HG03139 (cell line): ENCODE results near the gene PARP4.
"Not testable (repeated sequence)": the region's sequence is repeated elsewhere in the genome, so short reads cannot be mapped to it uniquely, and the experiment has no call there.

Experiments used
- ATAC-seq: cut with Tn5 transposase; IDR thresholded peaks from one replicate; pipeline ENCODE4 v1.9.1; 2021; ENCODE audit not compliant: unreplicated experiment

Gene PARP4

GRCh38 chr13:24506283-24506682 lies 6.3 kb downstream of the PARP4 start:
- ATAC-seq: not testable (repeated sequence)

GRCh38 chr13:24505756-24506155 lies 6.8 kb downstream of the PARP4 start:
- ATAC-seq: no peak

GRCh38 chr13:24505256-24505655 lies 7.3 kb downstream of the PARP4 start:
- ATAC-seq: no peak

GRCh38 chr13:24503379-24503696 lies 9.2 kb downstream of the PARP4 start:
- no peak for ATAC-seq

GRCh38 chr13:24502533-24503378 lies 9.8 kb downstream of the PARP4 start:
- no peak for ATAC-seq

- no peak for ATAC-seq
Measured at GRCh38 chr13:24500977-24501376, 11.6 kb downstream of the PARP4 start.

GRCh38 chr13:24497742-24498141 lies 14.8 kb downstream of the PARP4 start:
- no peak for ATAC-seq

- not testable (repeated sequence) for ATAC-seq
Measured at GRCh38 chr13:24496295-24496694, 16.3 kb downstream of the PARP4 start.

- ATAC-seq: no peak
Measured at GRCh38 chr13:24495151-24495729, 17.3 kb downstream of the PARP4 start.

GRCh38 chr13:24493356-24493755 lies 19.2 kb downstream of the PARP4 start:
- ATAC-seq: no peak

GRCh38 chr13:24491845-24492244 lies 20.7 kb downstream of the PARP4 start:
- no peak for ATAC-seq

GRCh38 chr13:24489721-24490120 lies 22.9 kb downstream of the PARP4 start:
- ATAC-seq: no peak

- ATAC-seq: not testable (repeated sequence)
Measured at GRCh38 chr13:24488092-24488491, 24.5 kb downstream of the PARP4 start.

- not testable (repeated sequence) for ATAC-seq
Measured at GRCh38 chr13:24486017-24486657, 26.4 kb downstream of the PARP4 start.

GRCh38 chr13:24473686-24474085 lies 38.9 kb downstream of the PARP4 start:
- ATAC-seq: no peak

- ATAC-seq: not testable (repeated sequence)
Measured at GRCh38 chr13:24472129-24472528, 40.4 kb downstream of the PARP4 start.

- no peak for ATAC-seq
Measured at GRCh38 chr13:24463078-24463477, 49.5 kb downstream of the PARP4 start.

GRCh38 chr13:24460256-24460655 lies 52.3 kb downstream of the PARP4 start:
- ATAC-seq: no peak

- ATAC-seq: no peak
Measured at GRCh38 chr13:24459726-24460125, 52.9 kb downstream of the PARP4 start.

- ATAC-seq: no peak
Measured at GRCh38 chr13:24459234-24459633, 53.3 kb downstream of the PARP4 start.

GRCh38 chr13:24458736-24459135 lies 53.8 kb downstream of the PARP4 start:
- ATAC-seq: no peak

- no peak for ATAC-seq
Measured at GRCh38 chr13:24456396-24456795, 56.2 kb downstream of the PARP4 start.
